DMS79 treated with DMSO at 0.1 percent for 48 hours (cell line): ENCODE data around the gene CDH24.

Experiments used
- DNase-seq: peaks from one replicate; lab custom pipeline; 2025; lab: John Stamatoyannopoulos, UW

Gene CDH24

DNA sequence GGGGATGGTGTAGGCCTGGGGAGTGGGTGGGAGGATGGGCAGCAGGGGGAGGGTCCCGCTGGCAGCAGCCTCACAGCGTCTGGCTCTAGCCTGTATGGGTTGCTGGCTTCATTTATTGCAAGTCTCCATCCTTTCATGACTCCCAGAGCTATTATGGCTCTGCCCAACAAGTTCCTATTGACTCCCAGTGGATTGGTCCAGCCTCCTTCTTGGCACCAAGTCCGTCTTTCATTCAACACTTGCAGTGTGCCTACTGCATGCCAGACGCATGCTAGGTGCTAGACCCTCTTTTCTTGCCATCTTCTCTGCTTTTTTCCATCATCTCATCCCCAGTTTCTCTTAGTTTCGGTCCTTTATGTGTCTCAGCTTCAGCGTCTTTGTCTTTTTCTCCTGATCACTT lies 14.2 kb downstream of the CDH24 start:
- no peak for DNase-seq

DNA sequence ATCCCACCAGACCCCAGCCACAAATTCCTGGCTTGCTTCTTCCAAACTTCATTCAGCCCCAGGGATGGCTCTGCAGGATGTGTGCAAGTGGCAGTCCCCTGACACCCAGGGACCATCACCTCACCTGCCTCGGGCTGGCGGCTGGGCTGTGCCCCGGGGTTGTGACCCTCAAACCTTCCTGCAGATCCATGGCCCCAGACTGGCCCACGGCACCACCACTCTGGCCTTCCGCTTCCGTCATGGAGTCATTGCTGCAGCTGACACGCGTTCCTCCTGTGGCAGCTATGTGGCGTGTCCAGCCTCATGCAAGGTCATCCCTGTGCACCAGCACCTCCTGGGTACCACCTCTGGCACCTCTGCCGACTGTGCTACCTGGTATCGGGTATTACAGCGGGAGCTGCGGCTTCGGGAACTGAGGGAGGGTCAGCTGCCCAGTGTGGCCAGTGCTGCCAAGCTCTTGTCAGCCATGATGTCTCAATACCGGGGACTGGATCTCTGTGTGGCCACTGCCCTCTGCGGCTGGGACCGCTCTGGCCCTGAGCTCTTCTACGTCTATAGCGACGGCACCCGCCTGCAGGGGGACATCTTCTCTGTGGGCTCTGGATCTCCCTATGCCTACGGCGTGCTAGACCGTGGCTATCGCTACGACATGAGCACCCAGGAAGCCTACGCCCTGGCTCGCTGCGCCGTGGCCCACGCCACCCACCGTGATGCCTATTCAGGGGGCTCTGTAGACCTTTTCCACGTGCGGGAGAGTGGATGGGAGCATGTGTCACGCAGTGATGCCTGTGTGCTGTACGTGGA lies 15.0 kb downstream of the CDH24 start, which contains the start of gene PSMB11:
PSMB11 (plus strand) TSS at position 51 of the 804 bp plus-strand sequence; CDS start at position 65, 14 bp downstream.
- DNase-seq, result no peak

DNA sequence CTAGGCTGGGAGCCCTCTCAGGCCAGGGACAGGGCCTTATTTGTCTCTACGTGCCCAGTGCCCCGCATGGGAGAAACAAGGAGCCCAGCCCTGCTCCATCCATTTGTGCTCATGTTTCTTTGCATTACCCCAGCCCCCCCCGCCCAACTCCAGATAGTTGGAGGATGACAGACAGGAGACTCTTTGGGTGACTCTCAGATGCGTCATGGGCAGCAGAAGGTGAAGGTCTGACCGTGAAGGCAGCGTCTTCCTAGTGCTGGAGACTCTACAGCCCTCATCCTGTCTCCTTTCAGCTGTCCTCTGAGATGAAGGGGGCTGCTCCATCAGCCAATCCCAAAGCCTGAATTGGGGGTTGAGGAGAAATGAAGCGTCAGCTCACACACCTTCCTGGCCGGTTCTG lies 15.6 kb downstream of the CDH24 start:
- DNase-seq, result no peak

DNA sequence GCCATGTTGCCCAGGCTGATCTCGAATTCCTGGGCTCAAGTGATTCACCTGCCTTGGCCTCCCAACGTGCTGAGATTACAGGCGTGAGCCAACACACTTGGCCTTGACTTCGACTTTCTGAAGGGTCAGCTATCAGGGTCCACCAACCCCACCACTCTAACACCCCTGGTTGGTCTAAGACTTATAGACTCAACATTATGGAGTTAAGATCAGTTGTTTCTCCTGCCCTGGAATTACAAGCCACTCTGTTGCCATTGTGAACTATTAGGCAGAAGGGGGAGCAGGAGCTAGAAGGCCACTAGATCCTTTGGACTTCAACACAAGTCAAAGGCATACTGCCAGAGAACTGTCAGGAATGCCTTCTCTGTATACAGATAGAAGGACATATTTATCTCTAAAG lies 17.2 kb downstream of the CDH24 start:
- no peak for DNase-seq

DNA sequence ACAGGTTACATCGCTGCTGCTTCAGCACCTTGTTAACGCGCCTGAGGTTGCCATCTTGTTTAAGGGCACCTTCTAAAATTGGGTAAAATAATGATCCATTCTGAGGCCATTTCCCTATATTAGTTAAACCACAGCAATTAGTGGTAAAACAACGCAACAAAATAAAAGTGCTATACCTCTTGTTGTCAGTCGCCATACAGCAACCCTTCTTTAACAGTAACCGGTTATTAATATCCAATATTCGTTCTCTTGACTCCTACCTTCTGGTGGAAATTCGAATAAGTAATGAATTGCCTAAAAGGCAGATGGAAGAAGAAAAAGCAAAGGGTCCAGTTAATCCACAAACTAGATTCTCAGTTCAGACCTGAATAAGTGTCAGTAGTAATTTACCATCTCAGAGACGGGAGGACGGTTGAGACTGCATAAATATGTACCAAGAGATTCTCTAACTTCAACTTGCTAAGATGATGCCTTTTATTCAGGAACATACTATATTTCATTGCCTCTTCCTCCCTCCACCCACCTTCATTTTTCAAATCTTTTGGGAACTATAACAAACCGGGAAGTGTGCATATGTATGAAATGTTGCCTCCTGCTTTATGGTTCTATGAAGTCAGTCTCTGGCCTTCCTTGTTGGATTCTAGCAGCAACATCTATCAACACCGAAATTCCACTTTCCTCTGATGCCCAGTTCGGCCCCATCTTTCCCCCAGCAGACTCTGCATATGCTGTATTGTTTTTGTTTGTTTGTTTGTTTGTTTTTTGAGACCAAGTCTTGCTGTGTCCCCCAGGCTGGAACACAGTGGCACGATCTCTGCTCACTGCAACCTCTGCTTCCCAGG lies 21.8 kb downstream of the CDH24 start:
- no peak for DNase-seq

DNA sequence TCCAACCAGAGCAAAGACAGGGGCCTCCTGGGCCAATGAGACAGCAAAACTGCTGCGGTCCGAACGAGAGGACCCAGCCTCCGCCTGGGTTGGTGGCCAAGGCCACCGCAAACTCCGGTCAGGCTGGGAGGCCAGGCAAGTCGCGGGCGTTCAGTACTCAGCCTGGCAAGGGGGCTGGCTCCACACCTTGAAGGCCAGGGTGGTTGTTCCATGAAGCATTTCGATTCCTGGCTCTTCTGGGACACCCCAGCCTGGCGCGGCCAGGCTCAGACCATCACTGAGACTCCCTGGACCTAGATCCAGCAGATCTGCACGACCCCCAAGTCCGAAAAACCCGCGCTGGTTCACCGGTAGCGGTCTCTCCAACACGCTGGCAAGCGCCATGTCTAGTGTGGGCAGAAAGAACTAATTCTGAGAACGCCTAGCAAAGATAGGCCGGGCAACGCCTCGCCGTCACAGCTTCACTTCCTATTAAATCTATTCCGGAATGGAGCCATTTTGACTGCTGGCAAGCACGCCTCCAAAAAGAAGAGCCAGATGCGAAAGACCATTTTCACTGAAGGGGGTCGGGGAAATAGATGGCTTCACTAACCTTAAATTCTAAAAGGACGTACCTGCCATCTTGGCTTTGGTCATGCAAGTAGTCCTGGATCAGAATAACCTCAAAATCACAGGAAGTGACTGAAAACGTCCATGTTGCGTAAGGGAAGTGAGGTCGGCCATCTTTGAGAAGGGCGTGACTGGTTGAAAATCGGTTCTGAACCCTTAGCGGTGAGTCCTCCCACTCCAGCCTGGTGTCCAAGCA lies 22.6 kb downstream of the CDH24 start, which contains the start of gene PSMB5:
PSMB5 (minus strand) TSS at position 403 of the 805 bp plus-strand sequence; CDS start at position 384, 19 bp downstream.
- DNase-seq, result no peak

DNA sequence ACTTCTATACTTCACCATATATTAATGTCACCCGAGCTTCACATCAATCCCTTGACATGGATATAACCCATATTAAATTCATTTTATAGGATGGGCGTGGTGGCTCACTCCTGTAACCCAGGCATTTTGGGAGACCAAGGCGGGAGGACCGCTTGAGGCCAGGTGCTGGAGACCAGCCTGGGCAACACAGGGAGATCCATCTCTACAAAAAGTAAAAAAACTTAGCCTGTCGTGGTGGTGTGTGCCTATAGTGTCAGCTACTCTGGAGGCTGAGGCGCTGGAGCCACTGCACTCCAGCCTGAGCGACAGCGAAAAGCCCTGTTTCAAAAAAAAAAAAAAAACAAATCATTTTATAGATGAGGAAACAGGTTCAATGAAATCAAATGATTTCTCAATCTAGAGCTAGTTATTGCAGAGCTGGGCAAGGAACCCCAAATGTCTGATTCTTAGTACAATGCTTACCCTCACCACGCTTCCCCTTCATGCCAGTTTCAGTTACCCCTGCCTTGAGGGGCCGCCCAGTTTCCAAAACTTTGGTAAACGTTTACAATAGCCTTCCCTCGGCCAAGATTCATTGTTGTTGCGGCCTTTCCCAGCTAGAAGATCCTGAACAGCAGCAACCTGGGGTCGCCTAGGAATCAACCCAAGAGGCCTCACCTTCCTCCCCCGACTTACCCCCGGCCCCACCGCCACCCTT lies 23.4 kb downstream of the CDH24 start:
- DNase-seq, result no peak

DNA sequence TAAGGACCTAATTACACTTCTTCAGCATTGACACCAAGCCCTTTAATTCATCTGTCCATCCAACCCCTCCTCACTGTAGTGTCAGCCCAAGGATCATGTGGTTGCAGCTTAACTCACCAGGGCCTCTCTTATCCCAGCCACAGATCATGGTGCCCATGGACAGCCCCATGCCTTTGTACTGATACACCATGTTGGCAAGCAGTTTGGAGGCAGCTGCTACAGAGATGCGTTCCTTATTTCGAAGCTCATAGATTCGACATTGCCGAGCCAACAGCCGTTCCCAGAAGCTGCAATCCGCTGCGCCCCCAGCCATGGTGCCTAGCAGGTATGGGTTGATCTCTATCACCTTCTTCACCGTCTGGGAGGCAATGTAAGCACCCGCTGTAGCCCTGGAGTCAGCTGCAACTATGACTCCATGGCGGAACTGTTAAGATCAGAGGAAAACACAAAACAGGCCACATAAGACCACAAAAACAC lies 24.0 kb downstream of the CDH24 start:
- DNase-seq, result no peak

DNA sequence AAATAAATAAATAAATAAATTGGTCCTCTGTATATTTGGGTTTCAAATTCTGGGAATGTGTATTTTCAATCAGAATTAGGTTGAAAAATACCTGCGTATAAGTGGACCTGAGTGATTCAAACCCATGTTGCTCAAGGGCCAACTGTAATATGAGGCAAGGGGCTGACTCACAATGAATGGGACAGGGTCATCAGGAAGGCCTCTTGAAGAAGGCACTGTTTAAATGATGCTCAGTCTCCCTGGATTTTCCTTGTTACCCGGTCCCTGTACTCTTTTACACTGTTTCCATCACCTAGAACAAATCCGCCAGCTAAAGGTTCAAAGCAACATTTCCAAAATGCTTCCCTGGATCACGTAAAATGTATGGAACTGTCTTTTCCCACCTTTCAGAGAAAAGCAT lies 26.4 kb downstream of the CDH24 start:
- DNase-seq, result no peak

DNA sequence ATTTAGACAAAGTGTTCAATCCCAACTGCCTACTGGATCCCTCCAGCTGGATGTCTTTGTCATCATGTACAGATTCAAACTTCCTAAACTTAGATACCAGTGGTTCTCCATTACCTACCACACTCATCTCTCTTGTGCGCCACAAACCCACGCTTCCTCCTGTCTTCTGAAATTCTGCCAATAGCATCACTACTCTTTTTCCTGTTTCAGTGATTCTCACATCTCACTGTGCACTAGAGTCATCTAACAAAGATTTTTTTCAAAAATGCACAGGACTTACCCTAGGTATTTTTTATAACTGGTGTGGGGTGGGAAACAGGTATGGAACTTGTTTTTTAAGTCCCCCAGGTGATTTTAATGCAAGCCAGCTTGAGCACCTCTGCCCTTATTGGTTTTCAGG lies 28.5 kb downstream of the CDH24 start:
- DNase-seq, result no peak

DNA sequence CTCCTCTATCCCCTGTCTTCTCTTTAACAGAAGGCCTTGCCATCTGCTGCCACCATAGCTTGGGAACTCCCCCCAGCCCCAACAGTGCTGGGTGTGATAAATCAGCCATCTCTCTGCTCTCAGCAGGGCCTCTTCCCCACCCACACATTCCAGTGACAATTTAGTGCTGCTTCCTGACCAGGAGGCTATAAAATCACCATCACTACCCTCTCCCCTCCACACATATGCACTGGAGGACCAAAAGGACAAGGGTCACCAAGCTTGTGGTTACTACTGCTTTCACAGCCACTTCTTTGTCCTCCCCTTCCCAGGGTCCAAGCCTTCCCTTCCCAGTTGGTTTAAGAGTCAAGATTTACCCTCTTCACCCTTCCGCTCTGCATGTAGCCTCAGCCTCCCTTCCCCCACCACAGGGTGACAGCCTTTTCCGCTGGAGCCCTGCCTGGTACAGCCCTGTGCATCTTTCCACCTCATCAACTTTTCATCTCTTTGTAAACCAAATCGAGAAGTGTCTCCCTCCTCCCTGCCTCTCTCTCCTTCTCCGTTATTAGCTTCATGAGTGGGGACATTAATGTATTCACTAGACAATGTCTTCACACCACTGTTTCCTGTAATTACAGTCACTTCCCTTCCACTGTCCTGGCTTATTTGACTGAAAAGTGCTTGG lies 32.0 kb downstream of the CDH24 start:
- no peak for DNase-seq

DNA sequence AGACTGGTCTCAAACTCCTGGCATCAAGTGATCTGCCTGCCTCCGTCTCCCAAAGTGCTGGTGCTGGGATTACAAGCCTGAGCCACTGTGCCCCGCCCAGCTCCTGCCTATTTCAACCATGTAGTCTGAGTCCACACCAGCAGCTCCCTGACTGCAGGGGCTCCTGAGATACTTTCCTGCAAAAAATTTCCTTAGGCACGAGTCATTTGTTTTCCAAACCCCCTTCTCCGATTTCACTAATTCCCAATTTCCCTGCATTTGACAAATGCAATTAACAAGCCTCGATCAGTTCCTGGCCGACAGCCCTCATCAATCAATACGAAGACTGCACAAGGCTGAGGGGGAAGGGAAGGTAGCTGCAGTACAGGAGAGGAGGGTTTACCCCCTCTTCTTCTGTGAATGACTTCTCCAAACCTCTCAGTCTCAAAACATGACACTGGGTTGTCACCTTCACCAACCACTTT lies 32.7 kb downstream of the CDH24 start:
- DNase-seq, result no peak

DNA sequence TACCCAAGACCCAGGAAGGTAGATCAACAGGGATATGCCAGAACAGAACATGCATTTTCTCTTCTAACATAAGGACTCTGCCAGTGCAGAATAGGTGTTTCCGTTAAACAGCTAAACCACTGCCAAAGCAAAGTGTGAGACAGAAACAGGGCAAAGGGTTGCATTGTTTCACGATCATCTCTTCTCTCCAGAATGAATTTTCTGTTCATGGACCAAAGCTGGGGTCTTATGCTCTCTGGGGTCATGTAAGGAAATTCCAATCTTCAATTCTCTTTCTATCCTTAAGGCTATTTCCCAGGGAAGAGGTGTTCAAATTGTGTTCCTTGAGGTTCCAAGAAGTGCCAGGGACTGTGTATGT lies 33.5 kb downstream of the CDH24 start:
- DNase-seq, result no peak

DNA sequence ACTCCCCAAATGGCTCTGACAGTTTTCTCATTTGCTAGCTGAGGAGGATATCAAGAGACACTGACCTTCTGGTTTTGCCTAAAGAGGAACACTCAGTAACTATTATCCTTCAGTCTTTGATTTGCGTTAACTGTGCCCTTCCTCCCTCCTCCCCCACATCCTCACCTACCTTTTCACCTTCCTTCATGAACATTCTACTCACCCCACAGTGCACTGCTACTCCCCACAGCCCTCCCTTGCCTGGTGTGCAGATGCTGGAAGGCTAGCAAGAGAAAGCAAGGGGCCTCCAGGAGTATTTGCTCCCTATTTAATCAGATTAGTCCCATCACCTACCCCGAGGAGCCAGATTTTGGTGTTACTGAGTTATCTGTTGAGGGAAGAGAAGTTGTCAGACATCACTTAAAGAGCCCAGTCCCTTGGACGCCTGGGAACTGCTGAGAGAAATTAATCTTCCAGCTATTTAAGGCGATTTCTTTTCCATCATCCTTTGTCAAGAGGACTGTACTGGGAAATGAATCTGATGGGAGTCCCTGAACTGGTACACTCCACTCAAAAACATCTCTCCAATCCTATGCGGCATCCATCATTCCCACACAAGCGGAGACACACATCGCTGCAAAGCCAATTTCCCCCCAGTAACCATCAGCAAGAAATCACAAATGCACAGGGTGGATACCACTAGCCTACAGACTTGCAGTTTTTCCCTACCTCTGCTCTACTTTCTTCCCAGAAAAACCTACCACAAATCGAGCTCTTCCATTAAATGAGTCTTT lies 34.1 kb downstream of the CDH24 start:
- DNase-seq, result no peak

DNA sequence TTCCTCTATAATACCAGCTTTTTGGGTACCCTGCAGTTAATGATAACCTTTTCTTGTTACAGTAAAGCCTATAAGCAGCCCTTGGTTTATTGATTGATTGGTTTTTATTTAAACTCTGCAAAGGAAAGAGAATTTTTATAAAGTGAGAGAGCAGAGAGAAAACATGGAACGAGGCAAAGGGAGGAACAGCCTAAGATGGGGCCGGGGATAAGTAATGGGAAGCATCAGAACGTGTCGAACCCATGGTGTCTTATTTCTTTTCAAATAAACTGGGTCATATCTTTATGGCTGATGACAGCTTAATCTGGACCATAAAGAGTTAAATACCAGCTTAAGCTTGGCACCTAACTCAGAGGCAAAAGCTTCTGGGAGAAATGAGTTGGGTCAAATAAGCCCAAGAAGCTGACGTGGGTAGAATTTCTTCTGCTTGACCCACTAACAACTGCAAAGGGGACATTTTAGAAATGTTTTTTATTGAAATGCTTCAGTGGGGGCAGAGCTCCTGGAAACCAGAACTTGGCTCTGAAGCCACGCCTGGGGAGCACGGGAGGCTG lies 35.4 kb downstream of the CDH24 start:
- DNase-seq, result no peak

DNA sequence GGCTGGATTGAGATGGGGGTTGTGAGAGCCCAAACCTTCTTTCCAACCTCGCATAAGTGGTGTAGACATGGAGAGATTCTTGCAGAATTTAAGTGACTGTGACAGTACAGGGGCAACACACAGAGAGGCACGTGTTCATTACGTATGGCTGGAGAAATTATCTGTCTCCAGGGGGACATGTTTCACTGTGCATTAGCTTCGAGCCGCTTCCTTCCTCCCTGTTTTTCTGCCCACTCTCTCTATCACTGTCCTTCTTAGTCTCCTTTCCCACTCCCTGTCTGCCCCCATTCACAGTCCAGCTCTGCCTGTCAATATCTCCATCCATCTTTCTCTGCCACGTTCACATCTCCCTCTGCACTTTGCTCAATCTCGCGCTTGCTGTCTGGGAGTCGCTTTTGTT lies 35.9 kb downstream of the CDH24 start:
- no peak for DNase-seq

DNA sequence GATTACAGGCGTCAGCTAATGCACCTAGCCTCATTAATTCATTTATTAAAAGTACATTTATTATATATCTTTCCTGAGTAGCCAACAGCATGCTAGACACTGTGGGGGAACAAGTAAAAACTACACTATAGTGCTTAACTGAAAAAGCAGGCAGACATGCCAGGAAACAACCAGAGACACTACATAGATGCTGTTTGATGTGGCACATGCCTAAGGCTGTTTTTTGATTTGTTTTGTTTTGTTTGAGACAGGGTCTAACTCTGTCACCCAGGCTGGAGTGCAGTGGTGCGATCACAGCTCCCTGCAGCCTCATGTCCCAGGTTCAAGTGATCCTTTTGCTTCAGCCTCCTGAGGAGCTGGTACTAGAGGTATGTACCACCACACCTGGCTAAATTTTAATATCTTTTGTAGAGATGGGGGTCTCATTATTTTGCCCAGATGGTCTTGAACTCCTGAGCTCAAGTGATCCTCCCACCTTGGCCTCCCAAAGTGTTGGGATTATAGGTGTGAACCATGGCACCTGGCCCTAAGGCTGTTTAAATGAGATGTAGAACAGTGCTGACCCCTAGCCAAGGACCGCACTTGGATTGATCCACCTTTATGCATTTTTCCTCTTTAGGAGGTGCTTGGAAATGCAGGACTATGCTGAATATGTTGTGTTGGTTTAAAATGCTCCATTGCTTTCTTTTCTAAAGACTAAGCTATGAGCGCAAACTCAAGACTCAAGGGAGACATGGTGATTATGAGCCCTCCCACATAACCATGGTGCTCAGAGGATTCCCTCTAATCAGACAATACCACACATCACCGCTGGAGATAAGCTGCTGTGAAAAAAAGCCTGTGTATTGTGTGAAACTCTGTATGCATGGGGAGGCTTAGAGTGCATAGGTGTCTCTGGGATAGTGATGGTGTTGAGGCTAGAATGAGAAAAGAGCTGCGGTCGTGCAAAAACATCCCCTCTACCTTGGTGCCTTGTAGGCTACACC lies 36.9 kb downstream of the CDH24 start:
- DNase-seq, result no peak

DNA sequence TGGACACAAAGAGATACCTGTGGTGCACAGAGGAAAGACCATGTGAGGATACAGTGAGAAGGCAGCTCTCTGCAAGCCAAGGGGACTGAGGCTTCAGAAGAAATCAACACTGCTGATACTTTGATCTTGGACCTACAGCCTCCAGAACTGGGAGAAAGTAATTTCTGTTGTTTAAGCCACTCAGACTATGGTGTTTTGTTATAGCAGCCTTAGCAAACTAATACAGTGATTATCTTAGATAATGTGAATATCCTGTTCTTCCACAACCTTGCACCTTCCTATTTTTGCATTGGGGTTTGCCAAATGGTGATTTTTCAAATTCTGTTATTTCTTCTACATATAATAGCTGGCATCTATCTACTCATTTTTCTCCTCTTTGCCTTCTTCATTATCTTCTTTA lies 39.2 kb downstream of the CDH24 start:
- DNase-seq, result no peak

DNA sequence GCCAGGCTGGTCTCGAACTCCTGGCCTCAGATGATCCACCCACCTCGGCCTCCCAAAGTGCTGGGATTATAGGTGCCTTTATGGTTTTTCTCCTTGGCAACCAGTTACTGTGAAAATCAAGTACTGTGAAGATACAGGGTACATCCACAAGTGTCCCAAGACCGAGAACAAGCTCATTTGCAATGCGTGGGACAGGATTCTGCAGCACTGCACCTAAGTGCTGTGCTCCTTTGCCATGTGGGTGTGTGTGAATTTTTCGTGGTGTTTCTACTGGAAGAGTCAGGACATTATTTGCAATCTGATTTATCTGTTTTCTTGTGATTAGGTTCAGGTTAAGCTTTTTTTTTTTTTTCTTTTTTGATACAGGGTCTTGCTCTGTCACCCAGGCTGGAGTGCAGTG lies 40.2 kb downstream of the CDH24 start:
- DNase-seq, result no peak
